ENCODE results near the gene NR6A1.

- TF ChIP-seq CTCF (IDR thresholded peaks at IDR 0.05; ENCODE audit: low read depth, low read length, poor library complexity, severe bottlenecking) (no peak), EZH2phosphoT487 (IDR thresholded peaks at IDR 0.05; ENCODE audit: borderline replicate concordance, low read length) (no peak)
Measured at GRCh38 chr9:124717597-124717996, 53.5 kb downstream of the NR6A1 start.
